DMS 273 treated with DMSO at 0.1 percent for 48 hours (cell line): ENCODE results near the gene ZFAND6.
"Not testable (repeated sequence)": the region's sequence is repeated elsewhere in the genome, so short reads cannot be mapped to it uniquely, and the experiment has no call there.

Source experiments
- DNase-seq: peaks from one replicate; lab custom pipeline; 2025; lab: John Stamatoyannopoulos, UW

ZFAND6 gene

GRCh38 chr15:80151148-80151547, 91.7 kb downstream of the ZFAND6 start:
- DNase-seq = no peak

DNA sequence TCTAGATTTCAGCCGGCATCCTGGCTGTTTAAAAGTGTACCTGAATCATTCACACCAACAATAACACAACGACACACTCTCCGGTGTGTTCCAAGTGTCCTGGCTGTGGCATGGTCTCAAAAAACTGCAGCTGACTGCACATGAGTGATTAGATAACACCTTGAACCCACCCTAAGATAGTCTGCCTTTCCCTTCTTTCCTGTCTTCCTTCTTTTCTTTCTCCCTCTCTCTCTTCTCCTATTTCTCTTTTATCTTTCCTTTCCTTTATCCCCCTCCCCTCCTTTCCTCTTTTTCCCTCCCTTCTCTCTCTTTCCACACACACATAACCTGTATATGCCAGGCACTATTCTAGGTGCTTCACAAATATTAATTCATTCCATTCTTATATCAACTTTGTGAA, 92.1 kb downstream of the ZFAND6 start:
- no peak for DNase-seq

DNA sequence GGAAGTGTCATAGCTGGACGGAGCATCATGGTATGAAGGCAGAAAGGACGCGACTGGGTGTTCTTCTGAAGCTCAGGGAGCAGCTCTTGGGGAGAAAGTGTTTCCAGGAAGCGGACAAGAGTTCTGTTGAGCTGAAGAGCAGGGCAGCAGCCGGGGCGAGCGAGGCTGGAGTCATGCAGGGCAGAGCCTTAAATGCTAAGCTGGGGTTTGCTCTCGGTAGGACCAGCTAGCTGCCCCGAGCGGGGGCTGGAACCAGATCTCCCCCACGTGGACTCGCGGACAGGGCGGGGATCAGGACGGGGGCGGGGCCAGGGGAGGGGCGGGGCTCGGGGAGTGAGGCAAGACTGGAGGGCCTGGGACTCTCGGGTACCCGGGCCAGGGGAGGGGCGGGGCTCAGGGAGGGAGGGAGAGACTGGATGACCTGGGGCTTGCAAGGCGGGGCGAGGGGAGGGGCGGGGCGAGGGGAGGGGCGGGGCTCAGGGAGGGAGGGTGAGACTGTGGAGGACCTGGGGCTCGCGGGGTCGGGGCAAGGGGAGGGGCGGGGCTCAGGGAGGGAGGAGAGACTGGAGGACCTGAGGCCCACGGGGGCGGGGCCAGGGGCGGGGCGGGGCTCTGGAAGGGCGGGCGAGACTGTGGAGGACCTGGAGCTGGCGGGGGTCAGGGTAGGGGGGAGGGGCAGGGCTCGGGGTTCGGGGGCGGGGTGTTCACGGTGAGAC, 92.9 kb downstream of the ZFAND6 start:
- DNase-seq = peak; percentile 73

GRCh38 chr15:80152896-80153876, 93.7 kb downstream of the ZFAND6 start, which contains the start of gene FAH:
FAH (plus strand) TSS chr15:80152999; CDS start chr15:80153055, 56 bp downstream.
- no peak for DNase-seq

DNA sequence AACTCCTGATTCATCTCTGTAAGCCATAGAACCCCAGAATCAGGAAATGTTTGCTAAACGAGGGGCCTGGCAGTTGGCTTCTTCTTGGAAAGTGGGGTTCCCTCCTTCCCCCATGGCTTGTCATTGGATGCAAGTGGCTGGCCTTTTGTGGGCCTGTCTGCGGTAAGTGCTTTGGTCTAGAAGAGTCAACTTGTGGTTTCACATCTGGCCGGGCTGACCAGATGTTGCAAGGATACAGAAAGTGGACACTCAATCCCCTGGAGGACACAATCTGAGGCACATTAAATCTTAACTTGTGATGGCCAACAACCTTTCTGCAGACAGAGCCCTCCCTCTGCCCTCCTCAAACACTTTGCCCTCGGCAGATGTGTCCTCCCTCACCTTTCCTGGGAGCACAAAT, 94.4 kb downstream of the ZFAND6 start:
- DNase-seq = no peak

- DNase-seq = no peak
Measured at GRCh38 chr15:80154336-80154735, 94.9 kb downstream of the ZFAND6 start.

DNA sequence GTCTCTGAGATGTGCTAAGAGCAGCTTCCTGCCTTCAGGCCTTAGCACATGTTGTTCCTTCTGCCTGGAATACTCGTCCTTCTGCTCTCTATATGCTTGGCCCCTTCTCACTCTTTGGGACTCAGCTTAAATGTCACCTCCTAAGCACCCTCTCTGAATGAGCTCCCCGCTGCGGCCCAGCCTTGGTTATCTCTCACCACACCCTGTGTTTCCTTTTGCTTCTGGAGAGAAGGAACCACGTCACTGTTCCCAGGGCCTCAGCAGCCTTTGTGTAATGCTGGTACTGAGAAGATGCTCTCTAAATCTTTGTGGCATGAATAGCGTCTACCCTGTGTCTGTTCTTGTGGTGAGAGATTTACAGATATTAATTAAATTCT, 95.5 kb downstream of the ZFAND6 start:
- no peak for DNase-seq

GRCh38 chr15:80155378-80156175, 96.1 kb downstream of the ZFAND6 start:
- DNase-seq = not testable (repeated sequence)

DNA sequence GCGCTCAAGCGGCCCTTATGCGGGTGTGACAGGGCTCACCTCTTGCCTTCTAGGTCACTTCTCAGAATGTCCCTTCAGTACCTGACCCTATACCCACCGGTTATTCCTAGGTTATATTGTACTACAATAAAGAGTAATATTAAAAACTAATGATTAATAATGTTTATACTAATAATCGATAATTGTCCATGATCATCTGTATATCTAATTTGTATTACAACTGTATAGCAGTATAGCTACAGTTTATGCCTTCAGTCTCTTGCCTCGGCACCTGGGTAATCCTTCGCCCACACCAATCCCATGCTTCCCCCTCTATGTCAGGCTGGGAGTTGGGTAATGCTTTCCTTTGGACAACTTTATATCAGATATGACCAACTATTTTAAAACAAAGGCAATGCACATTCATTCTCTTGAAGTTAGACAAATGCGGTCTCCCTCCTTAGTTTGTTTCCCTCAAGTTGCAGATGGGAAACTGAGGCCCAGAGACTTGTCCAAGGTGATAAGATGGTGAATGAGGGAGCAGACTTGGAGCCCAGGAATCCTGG, 96.8 kb downstream of the ZFAND6 start:
- no peak for DNase-seq

GRCh38 chr15:80157215-80157614, 97.7 kb downstream of the ZFAND6 start:
- DNase-seq = no peak

GRCh38 chr15:80159301-80159700, 99.8 kb downstream of the ZFAND6 start:
- no peak for DNase-seq

DNA sequence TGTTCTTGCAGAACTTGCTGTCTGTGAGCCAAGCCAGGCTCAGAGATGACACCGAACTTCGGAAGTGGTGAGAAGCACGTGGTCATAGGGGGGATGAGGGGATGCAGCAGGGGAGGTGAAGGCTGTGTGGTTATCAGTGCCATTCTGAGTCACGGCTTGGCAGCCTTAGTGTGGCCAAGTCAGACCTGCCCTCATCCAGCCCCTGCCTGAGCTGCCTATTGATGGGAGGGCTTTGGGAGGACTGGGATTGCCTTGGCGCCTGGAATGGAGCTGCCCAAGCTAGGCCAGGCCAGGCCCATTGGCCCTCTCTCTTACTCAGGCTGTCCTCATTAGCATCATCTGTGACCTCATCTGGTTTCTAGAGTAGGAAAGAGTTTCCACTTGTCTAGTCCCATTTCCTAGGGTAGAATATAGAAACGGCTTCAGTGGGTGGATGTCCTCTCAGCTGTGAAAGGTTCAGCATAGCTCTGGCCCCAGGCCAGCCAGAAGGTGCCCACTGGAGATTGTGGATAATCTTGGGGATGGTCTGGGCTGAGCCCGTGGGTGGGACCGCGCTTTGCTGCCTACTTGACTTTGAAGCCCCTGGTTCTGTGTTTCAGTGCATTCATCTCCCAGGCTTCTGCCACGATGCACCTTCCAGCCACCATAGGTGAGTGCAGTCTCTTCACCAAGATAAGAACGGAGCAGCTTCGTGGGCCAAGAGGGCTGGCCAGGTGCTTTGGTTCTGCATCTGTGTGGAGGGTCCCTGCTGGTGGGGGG, 100.5 kb downstream of the ZFAND6 start:
- no peak for DNase-seq

DNA sequence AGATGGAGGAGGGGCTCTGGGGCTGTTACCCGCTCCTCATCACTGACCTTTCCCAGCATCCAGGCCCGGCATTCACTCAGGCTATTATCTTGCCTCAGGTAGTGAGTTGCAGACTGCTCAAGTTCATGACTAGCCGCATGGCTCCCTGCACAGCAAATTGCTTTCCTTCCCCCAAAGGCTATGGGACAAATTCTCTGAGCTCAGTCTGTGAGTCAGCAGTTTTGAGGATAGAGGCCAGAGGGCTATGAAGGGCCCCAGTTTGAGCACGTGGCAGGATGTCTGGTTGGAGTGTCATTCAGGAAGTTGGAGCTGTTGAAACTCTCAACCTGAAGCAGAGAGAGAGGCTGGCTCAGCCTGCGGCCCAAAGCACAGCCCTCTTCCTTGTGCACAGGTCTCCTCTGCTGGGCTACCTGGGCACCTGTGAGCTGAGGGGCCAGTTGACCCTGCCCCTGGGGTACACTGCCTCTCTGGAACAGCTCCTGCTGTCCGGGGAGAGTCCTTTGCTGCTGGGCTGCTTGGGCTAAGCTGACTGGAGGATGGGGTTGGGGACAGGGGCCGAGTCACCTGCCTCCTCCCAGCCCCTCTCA, 101.2 kb downstream of the ZFAND6 start:
- no peak for DNase-seq

DNA sequence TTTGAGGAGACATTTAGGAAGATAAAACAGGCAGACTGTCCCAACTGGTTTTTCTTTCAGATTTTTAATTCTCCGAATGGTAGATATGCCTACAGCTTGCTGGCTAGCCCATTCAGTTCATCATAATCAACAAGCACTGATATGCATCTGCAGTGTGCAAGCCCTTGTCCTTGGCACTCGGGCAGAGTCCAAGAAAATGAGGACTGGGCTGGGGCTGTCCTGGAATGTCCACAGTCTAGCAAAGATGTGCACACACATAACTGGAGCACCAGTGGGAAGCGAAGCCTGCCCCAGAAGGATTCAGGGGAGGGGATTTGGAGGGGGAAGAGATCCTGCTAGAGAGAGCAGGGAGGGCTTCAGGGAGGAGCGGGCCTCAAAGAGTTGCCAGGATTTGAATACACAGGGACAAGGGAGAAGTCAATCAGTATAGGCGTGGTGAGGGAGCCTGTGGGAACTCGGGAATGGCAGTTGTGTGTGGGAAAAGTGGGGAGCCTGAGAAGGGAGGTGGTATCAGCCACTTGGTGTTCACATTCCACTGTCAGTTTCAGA, 102.1 kb downstream of the ZFAND6 start:
- DNase-seq = no peak

DNA sequence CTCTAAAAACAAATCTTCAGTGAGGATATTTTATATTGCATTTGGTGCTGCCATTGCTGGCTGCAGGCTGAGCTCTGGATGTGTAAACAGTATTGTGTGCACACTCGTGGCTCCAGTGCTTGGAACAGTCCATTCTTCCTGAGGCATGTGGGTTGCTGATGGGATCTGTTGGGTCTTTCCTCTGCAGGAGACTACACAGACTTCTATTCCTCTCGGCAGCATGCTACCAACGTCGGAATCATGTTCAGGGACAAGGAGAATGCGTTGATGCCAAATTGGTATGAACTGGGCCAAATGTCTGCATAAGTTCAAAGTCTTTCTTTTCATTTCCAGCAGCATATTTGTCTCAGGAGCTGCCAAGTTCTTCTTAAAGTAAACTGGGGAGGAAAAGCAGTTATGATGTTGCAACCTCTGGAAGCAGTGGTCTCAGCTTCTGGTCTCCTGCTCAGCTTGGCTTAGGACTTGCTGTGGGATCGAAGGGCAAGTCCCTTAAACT, 102.6 kb downstream of the ZFAND6 start:
- DNase-seq = no peak

GRCh38 chr15:80163217-80163616, 103.7 kb downstream of the ZFAND6 start:
- no peak for DNase-seq

- no peak for DNase-seq
Measured at GRCh38 chr15:80163897-80164296, 104.4 kb downstream of the ZFAND6 start.

DNA sequence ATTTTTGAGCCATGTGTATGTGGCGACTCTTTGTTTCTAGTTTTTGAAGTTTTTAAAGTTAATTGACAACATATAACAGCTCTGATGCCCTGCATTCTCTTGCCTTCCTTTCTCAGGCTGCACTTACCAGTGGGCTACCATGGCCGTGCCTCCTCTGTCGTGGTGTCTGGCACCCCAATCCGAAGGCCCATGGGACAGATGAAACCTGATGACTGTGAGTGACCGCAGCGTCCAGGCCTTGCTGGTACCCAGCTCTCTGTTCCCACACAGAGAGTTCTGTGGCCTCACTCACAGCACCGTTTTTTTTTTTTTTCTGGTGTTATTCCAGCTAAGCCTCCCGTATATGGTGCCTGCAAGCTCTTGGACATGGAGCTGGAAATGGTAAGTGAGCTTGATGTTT, 108.5 kb downstream of the ZFAND6 start:
- no peak for DNase-seq

GRCh38 chr15:80168421-80168820, 108.9 kb downstream of the ZFAND6 start:
- no peak for DNase-seq

GRCh38 chr15:80169768-80170357, 110.4 kb downstream of the ZFAND6 start:
- DNase-seq = no peak
